ENCODE measurements around the gene NUCKS1. TPM values are rescaled to one million over a fixed set of nuclear protein-coding genes. Genes with fewer than 3 reads are reported as not detected.

The NUCKS1 gene
- total RNA-seq, 1 experiment from 2014 or later, result 427 TPM

GRCh38 chr1:205797168-205797567, 47.2 kb upstream of the NUCKS1 start:
- Histone ChIP-seq H3K23ac (ENCODE audit: insufficient read length, low read depth, low read length) (no peak overlapping the region), H2BK120ac (ENCODE audit: low read depth, low read length, poor library complexity, severe bottlenecking) (no peak overlapping the region), H2BK15ac (ENCODE audit: low read depth, low read length) (no peak overlapping the region), H3K14ac (ENCODE audit: insufficient read depth, low read length) (no peak overlapping the region), H3K79me1 (ENCODE audit: insufficient read depth, low read depth, low read length, poor library complexity, severe bottlenecking) (no peaks in the 10 kb centered on the region), H3K23me2 (ENCODE audit: insufficient read length, low read depth, low read length, poor library complexity, severe bottlenecking) (no peaks in the 10 kb centered on the region), H3K9ac (ENCODE audit: extremely low read depth, insufficient read length, low read length) (no peak overlapping the region), H3T11ph (ENCODE audit: low read length) (no peak overlapping the region), H2AFZ (ENCODE audit: low read length) (no peak overlapping the region), H3K27me3 (ENCODE audit: insufficient read depth, low read length) (no peaks in the 10 kb centered on the region), H4K91ac (ENCODE audit: insufficient read length, low read depth, low read length) (no peak overlapping the region), H2BK12ac (ENCODE audit: insufficient read length, low read depth, low read length) (no peak overlapping the region), H3K18ac (ENCODE audit: insufficient read length, low read depth, low read length) (no peak overlapping the region), H3K4me1 (ENCODE audit: insufficient read depth, low read length) (no peaks in the 10 kb centered on the region), H3K27ac (ENCODE audit: insufficient read length, low read depth, low read length) (no peak overlapping the region), H3K4ac (ENCODE audit: low read depth, low read length) (no peak overlapping the region), H3K56ac (ENCODE audit: insufficient read length, low read depth, low read length) (no peak overlapping the region), H4K8ac (replicated peaks; ENCODE audit: insufficient read length, low read depth, low read length) (no peak overlapping the region), H4K5ac (ENCODE audit: insufficient read length, low read depth, low read length) (no peak overlapping the region), H2BK20ac (ENCODE audit: low read depth, low read length, poor library complexity, severe bottlenecking) (no peak overlapping the region), H2AK5ac (ENCODE audit: insufficient read length, low read length) (no peak overlapping the region), H3K9me3 (ENCODE audit: control insufficient read depth, low read depth, low read length) (no peaks in the 10 kb centered on the region), H2BK5ac (ENCODE audit: insufficient read length, low read length) (no peak overlapping the region), H3K4me2 (ENCODE audit: insufficient read depth, insufficient read length, low read length) (no peak overlapping the region), H3K79me2 (ENCODE audit: insufficient read depth, low read length) (no peaks in the 10 kb centered on the region), H4K20me1 (ENCODE audit: control insufficient read depth, insufficient read depth, insufficient read length) (no peaks in the 10 kb centered on the region)
- Mint-ChIP-seq H3K4me1 (peaks cover 8 to 13% of the 10 kb centered on the region in 2 experiments), H3K36me3 (ENCODE audit: insufficient read depth in 1 of 3, low read depth in 3 of 3) (peaks cover 11 to 51% (median 50%) of the 10 kb centered on the region in 3 experiments; a peak in 6 of 7 replicates), H3K4me3 (no peak overlapping the region), H3K27me3 (ENCODE audit: low read depth) (no peaks in the 10 kb centered on the region), H3K9me3 (no peaks in the 10 kb centered on the region), H3K27ac (no peak overlapping the region)
- no peak for TF ChIP-seq CTCF (conservative IDR thresholded peaks at IDR 0.05)
- WGBS (ENCODE audit: extremely low coverage, insufficient read length, low lambda C conversion rate), result no CpG with 5 or more reads among the region's 2 CpGs
- no peak for DNase-seq

All from H9 (cell line).